Measurements from ENCODE around the gene MSL1.
A peak's percentile ranks its signal among the peaks of the same experiment; 100 is the strongest.

DNA sequence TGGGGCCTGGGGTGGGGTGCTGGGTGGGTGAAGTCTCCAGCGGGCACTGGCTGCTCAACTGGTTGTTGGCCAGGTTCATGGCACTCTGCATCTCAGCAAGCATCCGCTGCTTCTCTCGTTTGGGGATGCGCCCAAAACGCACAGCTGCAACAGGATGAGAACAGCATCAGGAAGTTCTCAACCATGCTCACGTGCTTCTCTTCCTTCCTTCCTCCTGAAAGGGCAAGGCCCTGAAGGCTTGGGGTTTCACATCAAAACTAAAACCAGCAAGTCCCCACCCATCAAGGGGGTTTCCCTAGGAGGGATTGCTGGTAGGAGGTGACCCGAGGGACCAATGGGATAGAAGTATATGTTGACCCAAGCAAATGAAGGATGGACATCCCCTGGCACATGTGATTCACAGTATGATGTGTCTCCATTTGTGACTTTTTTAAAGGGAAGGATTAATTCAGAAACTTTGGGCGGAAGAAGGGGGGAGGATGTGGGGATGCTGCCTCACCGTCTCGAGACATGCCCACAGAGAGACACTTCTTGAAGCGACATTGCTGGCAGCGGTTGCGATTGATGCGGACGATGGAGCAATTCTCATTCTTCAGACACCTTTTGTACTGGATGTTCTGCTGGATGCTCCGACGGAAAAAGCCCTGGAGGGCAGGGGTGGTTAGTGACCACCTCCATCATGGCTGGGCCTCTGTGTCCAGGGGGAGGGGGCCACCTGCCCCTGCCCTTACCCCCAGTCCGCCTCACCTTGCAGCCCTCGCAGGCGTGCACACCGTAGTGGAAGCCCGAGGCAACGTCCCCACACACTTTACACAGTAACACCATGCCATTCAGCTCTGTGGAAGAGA lies 25.6 kb upstream of the MSL1 start:
- TF ChIP-seq EP300 (IDR thresholded peaks at IDR 0.05) (no peak), POLR2AphosphoS5 (IDR thresholded peaks at IDR 0.05) (peak in 3 of 4 donors; percentile 40 to 61 (median 55))

Data from sigmoid colon (tissue), 4 donors.